ENCODE measurements around the gene DGKI.

- 0 out of 2 replicates have a peak, but pooled peaks have one; percentile 43 for TF ChIP-seq POLR2A (IDR thresholded peaks at IDR 0.05; ENCODE audit: low read depth, low read length)
- TF ChIP-seq CTCF (conservative IDR thresholded peaks at IDR 0.05; ENCODE audit: low read depth, low read length): peak; percentile 89
- TF ChIP-seq CEBPB (IDR thresholded peaks at IDR 0.05; ENCODE audit: low read depth, low read length): no peak
- peak; percentile 94 for TF ChIP-seq RAD21 (IDR thresholded peaks at IDR 0.05; ENCODE audit: low read length)
- TF ChIP-seq NFE2L2 (IDR thresholded peaks at IDR 0.05; ENCODE audit: low read depth, low read length): no peak
Measured at GRCh38 chr7:137656227-137656849, 190.4 kb downstream of the DGKI start.
